Activated T-helper 17 cell treated with anti-CD3 and anti-CD28 coated beads, Interleukin-2, amount 50 U/mL, for 72 hours (primary cell): ENCODE results near the gene ZBTB40. TPM values are rescaled to one million over a fixed set of nuclear protein-coding genes. Genes with fewer than 3 reads are reported as not detected.

ENCODE experiments used
- ATAC-seq: fragments of 150-1000 bp; cut with Tn5 transposase; replicated peaks from 2 replicates; pipeline ENCODE4 v1.10.0; 2021; ENCODE audit warnings: mild to moderate bottlenecking, moderate library complexity
- H3K27ac Mint-ChIP-seq: one replicate; pipeline ENCODE4 v1.8.0; 2022; ENCODE audit warnings: mixed read lengths
- H3K27me3 Mint-ChIP-seq: one replicate; pipeline ENCODE4 v1.8.0; 2022; ENCODE audit warnings: mixed read lengths
- H3K36me3 Mint-ChIP-seq: one replicate; pipeline ENCODE4 v1.8.0; 2022; ENCODE audit warnings: low read depth, mild to moderate bottlenecking, mixed read lengths
- H3K4me1 Mint-ChIP-seq: one replicate; pipeline ENCODE4 v1.8.0; 2022; ENCODE audit warnings: mixed read lengths
- H3K4me3 Mint-ChIP-seq: one replicate; pipeline ENCODE4 v1.8.0; 2022; ENCODE audit warnings: mild to moderate bottlenecking, mixed read lengths
- H3K9me3 Mint-ChIP-seq: one replicate; pipeline ENCODE4 v1.8.0; 2022; ENCODE audit warnings: mixed read lengths
- total RNA-seq, 2 donors: library from RNA; stranded (reverse); gene quantifications; one replicate each; pipeline ENCODE4 v1.2.3, GENCODE V29; 2022

ZBTB40 gene
- total RNA-seq, 2 donors from 2014 or later: 20.4 to 21.4 TPM

DNA sequence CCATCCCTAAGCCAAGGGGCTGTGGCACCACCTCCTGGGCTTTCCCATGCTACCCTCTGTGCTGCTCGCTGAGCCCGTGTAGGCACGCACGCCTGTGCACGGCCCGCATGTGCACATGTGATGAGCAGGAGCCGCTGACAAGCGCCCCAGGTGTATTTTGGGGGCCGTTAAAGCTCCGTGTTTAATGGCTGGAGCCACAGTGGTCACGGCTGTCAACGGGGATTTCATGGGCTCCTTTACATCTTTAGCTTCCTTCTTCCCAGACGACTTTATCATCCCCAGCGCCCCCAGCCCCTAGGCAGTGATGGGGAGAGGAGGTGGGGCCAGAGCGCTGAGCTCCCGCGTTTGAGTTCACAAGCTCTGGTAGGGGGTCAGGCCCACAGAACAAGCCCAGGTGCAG is 99.9 kb downstream of the ZBTB40 start:
- H3K36me3 Mint-ChIP-seq: no peaks in the 10 kb centered on the region
- no peak overlapping the region for H3K4me3 Mint-ChIP-seq
- H3K4me1 Mint-ChIP-seq: no peaks in the 10 kb centered on the region
- no peak overlapping the region for H3K27ac Mint-ChIP-seq
- peaks cover 54% of the 10 kb centered on the region for H3K27me3 Mint-ChIP-seq
- no peak for ATAC-seq
- H3K9me3 Mint-ChIP-seq: no peaks in the 10 kb centered on the region

DNA sequence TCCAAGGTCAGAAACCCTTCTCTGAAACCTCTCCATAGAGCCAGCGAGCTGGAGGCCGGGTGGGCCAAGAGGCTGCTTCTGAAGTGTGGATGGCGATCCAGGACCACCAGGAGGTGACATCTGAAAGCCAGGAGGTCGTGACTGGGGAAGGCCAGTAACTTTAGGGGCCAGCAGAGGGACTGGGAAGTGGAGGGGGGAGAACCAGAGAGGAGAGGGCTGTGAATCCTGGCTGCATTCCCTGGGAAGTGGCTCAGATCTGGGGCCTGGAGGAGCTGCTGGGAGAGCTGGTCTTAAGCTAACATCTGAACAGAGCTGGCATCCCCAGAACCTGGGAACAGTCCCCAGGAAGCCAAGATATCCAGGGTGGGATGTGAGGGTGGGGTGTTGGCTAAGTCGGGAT is 100.4 kb downstream of the ZBTB40 start:
- Mint-ChIP-seq H3K4me1 (no peaks in the 10 kb centered on the region), H3K4me3 (no peak overlapping the region), H3K27ac (no peak overlapping the region), H3K27me3 (peaks cover 55% of the 10 kb centered on the region), H3K36me3 (no peaks in the 10 kb centered on the region), H3K9me3 (no peaks in the 10 kb centered on the region)
- no peak for ATAC-seq

DNA sequence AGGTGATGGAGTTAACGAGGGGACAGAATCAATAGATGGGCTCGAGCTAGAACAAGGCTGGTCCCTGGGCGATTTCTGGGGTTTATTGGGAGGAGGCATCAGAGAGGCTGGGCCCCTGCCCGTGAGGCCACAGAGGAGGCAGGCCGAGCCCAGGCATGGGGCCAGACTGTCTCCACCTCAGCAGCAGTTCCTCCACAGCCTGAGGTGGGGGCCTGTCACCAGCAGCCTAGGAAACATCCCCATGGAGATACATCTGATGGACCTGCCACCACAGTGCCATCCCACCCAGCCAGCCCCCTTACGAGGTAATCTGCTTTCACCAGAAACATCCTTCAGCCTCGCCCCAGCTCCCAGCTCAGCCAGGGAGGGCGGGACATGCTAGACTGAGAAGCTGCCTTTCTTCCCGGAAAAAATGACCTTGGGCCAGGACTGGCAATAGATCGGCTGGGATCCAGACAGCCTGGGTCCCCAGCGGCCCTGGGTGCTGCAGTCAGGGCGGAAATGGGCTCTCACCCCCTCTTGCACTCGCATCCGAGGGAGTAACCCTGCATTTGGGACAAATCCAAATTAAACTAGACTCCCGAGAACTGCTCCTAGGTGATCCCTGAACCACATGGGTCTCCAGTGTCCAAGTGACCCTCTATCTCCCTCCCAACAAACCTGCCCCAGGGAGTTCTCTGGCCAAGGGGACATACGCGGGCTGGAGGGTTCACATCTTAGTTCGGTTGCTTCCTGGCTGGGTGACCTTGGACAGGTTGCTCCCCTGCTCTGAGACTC is 101.6 kb downstream of the ZBTB40 start:
- Mint-ChIP-seq H3K4me3 (no peak overlapping the region), H3K36me3 (no peaks in the 10 kb centered on the region), H3K27me3 (peaks cover 48% of the 10 kb centered on the region), H3K9me3 (no peaks in the 10 kb centered on the region), H3K27ac (no peak overlapping the region), H3K4me1 (no peaks in the 10 kb centered on the region)
- ATAC-seq: no peak

DNA sequence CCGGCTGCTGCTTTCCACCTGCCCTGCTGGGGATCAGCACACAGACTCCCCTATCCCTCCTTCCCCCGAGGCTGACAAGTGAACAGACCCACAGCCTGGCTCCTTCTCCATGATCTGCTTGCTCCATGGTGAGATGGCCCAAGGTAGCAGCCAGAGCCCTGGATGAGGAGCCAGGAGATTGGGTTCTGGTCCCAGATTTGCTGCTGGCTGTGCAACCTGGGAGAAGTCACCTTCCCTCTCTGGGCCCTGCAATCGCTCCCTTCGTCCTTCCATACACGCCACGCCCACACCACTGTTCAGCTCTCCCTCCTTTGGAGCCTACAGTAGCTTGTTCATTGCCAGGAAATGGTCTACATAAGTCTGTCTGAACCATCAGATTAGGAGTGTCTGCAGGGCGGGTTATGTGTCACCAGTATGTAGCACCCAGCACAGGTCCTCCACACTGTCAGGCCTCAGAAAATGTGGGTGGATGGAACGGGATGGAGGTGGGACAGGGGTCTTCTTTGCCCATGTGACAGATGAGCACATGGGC is 102.4 kb downstream of the ZBTB40 start:
- ATAC-seq: no peak
- Mint-ChIP-seq H3K27ac (no peak overlapping the region), H3K27me3 (peaks cover 43% of the 10 kb centered on the region), H3K36me3 (no peaks in the 10 kb centered on the region), H3K4me3 (no peak overlapping the region), H3K4me1 (no peaks in the 10 kb centered on the region), H3K9me3 (no peaks in the 10 kb centered on the region)

DNA sequence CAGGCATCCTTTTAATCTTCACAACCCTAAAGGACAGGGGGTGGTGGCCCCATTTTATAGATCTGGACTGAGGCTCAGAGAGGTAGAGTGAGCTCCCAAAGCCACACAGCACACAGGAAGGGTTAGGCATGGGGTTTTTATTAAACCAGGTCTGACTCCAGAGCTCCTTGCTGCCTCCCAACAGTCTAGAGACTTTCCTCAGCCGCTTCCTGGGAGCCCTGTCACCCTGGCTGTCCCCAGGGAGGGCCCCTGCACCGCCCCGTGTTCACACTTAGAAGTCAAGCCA is 103.7 kb downstream of the ZBTB40 start:
- no peaks in the 10 kb centered on the region for H3K36me3 Mint-ChIP-seq
- peaks cover 44% of the 10 kb centered on the region for H3K27me3 Mint-ChIP-seq
- H3K9me3 Mint-ChIP-seq: no peaks in the 10 kb centered on the region
- H3K4me3 Mint-ChIP-seq: no peak overlapping the region
- H3K4me1 Mint-ChIP-seq: no peaks in the 10 kb centered on the region
- no peak for ATAC-seq
- no peak overlapping the region for H3K27ac Mint-ChIP-seq

DNA sequence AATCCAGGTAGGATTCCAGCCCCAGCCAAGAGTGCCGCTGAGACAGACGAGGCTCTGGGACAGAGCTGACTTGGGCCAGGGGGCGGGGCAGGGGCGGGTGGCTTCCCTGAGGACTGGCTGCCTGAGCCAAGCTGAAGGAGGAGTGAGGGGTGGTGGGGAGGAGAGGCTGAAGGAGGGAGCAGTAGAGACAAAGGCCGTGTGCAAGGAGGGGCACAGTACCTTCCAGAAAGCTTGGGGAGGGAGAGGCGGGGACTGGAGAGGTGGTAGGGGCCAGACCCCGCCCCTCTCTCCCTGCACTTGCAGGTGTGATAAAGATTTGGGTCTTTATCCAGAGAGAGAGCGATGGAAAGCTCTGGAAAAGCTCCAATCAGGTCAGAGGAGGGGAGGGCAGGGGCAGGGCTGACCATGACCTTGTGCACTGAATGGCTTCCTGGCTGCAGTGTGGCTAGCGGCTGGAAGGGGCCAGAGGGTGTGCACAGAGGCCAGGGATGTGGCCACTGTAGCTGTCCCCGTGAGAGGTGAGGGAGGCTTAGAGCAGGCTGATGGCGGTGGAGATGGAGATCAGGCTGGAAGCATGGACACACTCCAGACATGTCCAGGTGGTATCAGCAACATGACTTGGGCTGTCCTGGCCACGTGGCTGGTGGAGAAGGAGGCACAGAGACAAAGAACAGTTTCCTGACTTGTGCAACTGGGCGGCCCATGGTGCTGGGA is 104.9 kb downstream of the ZBTB40 start:
- Mint-ChIP-seq H3K36me3 (no peaks in the 10 kb centered on the region), H3K9me3 (no peaks in the 10 kb centered on the region)

DNA sequence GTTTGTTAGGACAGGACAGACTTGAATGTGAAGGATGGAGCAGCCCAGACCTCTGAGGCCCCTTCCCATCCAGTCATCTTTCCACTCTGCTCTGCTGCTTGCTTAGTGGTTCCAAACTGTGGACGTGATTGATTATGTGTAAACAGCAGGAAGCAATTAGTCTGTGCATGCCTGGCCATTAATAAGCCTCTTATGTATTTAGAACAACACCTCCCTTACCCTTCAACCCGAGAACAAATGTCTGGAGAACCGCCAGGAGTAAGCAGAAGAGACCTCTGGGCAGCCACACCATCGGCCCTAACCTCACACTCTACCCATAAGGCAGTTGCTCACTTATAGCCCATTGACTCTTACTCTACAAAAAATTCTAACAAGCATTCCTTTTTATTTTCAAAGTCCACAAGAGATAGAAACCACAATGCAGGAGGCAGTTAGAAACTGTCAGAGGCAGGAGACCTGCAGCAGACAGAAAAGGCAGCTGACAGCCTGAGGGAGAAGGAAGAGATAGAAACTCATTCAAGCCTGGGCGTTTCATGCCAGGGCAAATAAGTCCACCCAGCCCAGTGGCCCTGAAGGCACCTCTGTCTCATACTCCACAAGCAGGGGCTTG is 105.8 kb downstream of the ZBTB40 start:
- no peaks in the 10 kb centered on the region for H3K4me1 Mint-ChIP-seq
- peaks cover 52% of the 10 kb centered on the region for H3K27me3 Mint-ChIP-seq
- H3K9me3 Mint-ChIP-seq: no peaks in the 10 kb centered on the region
- no peaks in the 10 kb centered on the region for H3K36me3 Mint-ChIP-seq
- H3K4me3 Mint-ChIP-seq: no peak overlapping the region
- no peak for ATAC-seq
- H3K27ac Mint-ChIP-seq: no peak overlapping the region

More for the DNA sequence above, 104.9 kb downstream of the ZBTB40 start:
- peaks cover 48% of the 10 kb centered on the region for H3K27me3 Mint-ChIP-seq
- no peak for ATAC-seq
- no peak overlapping the region for H3K4me3 Mint-ChIP-seq
- no peaks in the 10 kb centered on the region for H3K4me1 Mint-ChIP-seq
- no peak overlapping the region for H3K27ac Mint-ChIP-seq

DNA sequence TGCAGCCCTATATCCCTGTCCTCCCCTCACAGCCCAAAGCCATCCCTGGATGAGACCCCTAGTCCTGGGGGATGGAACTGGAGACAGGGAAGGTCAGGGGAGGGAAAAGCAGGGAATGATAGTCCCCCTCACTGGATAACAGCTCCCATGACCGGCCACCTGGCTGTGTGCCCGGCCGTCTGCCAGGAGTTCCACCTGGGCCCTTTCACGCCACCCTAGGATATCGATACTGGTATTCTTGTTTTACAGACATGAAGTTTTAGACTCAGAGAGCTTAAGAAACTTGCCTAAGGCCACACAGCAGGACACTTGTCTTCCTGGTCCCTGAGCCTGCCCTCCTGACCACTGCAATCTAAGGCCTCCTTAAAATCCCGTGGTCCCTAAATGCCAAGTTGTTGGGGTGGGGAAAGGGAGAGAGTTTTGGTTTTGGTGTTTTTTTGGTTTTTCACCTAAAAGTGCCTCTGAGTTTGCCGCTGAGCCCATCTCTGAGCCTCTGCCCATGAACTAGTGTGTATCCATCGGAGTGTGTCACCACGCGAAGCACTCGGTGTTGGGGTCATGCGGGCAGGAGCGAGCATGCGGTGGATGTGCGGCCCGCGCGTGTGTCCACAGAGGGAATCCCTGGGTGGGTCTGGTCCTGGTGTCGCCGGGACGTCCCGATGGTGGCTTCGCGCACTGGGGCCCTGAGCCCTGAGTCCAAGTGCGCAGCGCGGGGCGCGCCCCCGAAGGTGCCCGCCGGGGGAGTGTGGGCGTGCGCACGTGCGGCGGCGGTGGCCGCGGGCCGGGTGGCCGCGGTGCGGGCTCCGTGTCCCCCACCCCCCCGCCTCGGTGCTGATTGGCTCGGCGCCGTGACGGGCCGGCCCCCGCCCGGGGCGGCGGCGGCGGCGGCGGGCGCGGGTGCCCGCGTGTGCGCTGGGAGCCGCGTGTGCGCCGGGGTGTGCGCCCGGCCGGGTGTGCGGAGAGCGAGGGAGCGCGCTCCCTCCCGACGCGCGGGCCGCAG is 111.2 kb downstream of the ZBTB40 start, which contains the start of gene EPHA8:
Gene EPHA8, plus strand, starts transcription at position 906 of the 1,000 bp plus-strand sequence. CDS start 147 bp downstream, outside the sequence.
- no peaks in the 10 kb centered on the region for H3K9me3 Mint-ChIP-seq
- H3K27me3 Mint-ChIP-seq: peaks cover 41% of the 10 kb centered on the region
- no peak for ATAC-seq
- no peaks in the 10 kb centered on the region for H3K36me3 Mint-ChIP-seq
- peak within 1 kb of the TSS; percentile 13 for H3K4me3 Mint-ChIP-seq
- no peak within 1 kb of the TSS for H3K27ac Mint-ChIP-seq
- H3K4me1 Mint-ChIP-seq: peaks cover 4% of the 10 kb centered on the region

DNA sequence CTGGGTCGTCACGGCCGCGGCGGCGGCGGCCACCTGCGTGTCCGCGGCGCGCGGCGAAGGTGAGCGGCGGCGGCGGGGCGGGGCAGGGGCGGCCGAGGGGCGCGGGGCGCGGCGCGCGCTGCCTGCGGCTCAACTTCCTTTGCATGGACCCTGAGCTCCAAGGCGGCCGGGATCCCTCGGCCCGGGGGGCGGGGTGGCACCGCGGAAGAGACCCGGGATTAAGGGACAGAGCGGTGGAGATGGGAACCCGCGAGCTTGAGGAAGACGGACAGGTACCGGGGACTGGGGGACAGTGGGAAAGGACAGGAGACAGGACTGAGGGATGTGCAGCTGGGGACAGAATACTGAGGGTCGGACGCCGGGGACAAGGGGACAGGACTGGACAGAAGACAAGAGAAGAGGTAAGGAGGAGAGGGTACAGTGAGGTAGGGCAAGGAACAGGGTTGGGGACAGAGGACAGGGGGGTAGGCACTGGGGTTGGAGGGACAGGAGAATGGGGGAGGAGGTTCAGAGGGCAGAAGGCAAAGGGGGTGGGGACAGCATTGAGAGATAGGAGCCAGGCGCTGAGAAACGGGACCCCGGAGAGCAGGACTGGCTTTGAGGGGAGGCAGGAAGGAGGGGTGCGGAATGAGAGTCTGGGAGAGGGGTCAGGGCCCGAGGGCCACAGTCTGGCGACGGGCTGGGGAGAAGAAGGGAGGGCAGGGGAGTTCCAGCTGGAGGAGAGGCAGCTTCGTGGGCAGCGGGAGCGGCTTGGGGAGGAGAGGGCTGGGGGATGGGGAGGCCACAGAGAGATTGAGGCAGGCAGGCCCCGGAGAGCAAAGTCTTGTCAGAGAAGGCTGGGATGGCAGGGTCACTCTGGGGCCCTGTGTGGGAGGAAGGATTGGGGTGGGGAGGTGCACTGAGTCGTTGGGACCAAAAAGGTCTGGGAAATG is 112.3 kb downstream of the ZBTB40 start:
- Mint-ChIP-seq H3K27me3 (peaks cover 44% of the 10 kb centered on the region), H3K27ac (no peak overlapping the region), H3K9me3 (no peaks in the 10 kb centered on the region), H3K4me3 (peak overlapping the region; percentile 13), H3K4me1 (peaks cover 4% of the 10 kb centered on the region), H3K36me3 (no peaks in the 10 kb centered on the region)
- ATAC-seq: no peak

DNA sequence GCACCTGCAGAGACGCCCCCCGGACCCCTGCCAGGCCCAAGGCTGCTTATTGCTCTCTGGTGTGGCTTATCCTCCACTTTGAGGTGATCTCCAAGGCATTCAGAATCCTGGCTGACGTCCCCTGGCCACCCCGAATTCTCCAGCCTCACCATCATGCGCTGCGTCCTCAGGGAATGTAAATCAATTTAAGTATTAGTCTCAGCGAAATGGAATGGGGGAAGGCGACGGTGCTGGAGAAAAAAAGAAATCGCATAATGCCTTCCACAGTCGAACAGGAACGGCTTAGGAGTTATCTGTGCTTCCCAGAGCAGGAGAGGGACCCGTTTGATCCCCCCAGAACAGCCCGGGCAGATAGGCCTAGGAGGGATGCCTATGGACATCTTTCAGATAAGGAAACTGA is 114.5 kb downstream of the ZBTB40 start:
- H3K9me3 Mint-ChIP-seq: no peaks in the 10 kb centered on the region
- peaks cover 4% of the 10 kb centered on the region for H3K4me1 Mint-ChIP-seq
- ATAC-seq: no peak
- peaks cover 34% of the 10 kb centered on the region for H3K27me3 Mint-ChIP-seq
- no peak overlapping the region for H3K4me3 Mint-ChIP-seq
- H3K36me3 Mint-ChIP-seq: no peaks in the 10 kb centered on the region
- no peak overlapping the region for H3K27ac Mint-ChIP-seq

DNA sequence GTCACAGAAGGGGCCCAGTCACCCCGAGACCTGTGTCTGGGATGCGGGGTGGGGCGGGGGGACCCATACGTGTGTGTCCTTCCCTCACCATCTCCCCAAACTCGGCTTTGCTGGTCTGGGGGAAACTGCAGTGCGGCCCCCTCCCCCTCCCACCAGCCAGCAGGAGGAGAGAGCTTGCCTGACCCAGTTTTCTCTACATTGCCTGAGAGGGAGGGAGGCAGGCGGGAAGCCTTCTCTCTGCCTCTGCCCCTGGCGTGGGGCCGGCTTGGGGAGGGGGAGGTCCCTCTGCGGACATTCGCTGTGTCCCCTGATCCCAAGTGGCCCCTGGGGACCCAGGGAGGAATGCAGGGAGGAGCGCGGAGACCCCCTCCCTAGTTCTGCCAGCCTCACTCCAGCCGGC is 115.5 kb downstream of the ZBTB40 start:
- H3K27me3 Mint-ChIP-seq: peaks cover 26% of the 10 kb centered on the region
- no peak for ATAC-seq
- no peaks in the 10 kb centered on the region for H3K9me3 Mint-ChIP-seq
- H3K36me3 Mint-ChIP-seq: no peaks in the 10 kb centered on the region
- H3K27ac Mint-ChIP-seq: no peak overlapping the region
- peaks cover 4% of the 10 kb centered on the region for H3K4me1 Mint-ChIP-seq
- no peak overlapping the region for H3K4me3 Mint-ChIP-seq

DNA sequence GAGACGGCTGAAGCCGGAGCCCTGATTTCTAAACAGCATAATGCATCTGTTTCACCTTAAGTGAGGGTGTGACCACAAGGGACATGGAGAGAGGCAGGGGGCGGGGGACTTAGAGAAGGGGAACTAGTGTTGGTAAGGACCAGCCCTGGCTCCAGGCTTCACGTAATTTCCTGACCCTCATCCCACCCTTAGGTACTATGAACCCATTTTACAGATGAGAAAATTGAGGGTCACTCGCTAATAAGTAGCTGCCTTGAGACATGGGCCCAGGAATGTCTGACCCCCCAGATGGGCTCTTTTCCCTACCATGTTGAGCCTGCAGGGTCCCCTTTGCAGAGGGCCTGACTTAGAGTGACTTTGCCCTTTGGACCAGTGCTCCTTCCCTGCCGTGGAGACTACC is 116.3 kb downstream of the ZBTB40 start:
- Mint-ChIP-seq H3K27me3 (peaks cover 23% of the 10 kb centered on the region), H3K27ac (no peak overlapping the region), H3K36me3 (no peaks in the 10 kb centered on the region), H3K4me3 (no peak overlapping the region), H3K9me3 (no peaks in the 10 kb centered on the region), H3K4me1 (peaks cover 4% of the 10 kb centered on the region)
- ATAC-seq: no peak

DNA sequence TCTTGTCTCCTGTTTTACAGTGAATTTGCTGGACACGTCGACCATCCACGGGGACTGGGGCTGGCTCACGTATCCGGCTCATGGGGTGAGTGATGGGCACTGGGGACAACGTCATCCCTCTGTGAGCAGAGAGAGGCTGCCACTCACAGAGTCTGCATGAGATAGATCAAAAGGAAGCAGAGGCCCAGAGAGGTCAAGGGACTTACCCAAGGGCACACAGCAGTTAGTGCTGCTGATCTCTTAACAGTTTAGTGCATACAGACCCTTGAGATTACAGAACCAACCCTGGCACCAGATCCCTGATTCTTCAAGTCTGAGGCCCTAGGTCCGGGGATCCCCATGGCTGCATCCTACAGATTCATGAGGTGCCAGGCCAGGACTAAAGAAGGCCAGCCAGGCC is 117.6 kb downstream of the ZBTB40 start:
- no peaks in the 10 kb centered on the region for H3K9me3 Mint-ChIP-seq
- ATAC-seq: no peak
- peaks cover 17% of the 10 kb centered on the region for H3K27me3 Mint-ChIP-seq
- no peak overlapping the region for H3K4me3 Mint-ChIP-seq
- H3K4me1 Mint-ChIP-seq: peaks cover 4% of the 10 kb centered on the region
- H3K36me3 Mint-ChIP-seq: no peaks in the 10 kb centered on the region
- H3K27ac Mint-ChIP-seq: no peak overlapping the region
